GM18907 (cell line): ENCODE results near the gene NCKAP5.

ENCODE experiments used
- ATAC-seq: cut with Tn5 transposase; IDR thresholded peaks from one replicate; pipeline ENCODE4 v1.9.1; 2021; ENCODE audit warnings: mild to moderate bottlenecking, moderate library complexity; ENCODE audit not compliant: unreplicated experiment

NCKAP5 gene

DNA sequence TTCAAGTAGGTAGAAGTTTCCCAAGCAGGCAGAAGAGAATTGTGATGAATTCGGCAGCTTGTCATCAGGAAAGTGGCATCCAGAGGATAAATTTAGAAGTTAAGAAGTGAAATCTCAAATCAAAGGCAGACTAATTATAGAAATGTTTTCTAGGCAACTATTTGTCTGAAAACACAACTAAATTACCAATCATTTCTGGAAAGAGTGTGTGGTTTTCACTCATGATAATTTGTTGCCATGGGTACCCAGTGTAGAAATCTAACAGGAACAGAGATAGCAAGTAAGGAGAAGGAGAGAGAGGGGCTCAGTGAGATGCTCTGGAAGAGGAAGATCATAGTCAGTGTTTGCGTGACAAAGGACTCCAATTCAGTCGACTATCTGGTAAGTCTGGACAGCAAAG lies 208.1 kb downstream of the NCKAP5 start:
- ATAC-seq, result peak; percentile 66

DNA sequence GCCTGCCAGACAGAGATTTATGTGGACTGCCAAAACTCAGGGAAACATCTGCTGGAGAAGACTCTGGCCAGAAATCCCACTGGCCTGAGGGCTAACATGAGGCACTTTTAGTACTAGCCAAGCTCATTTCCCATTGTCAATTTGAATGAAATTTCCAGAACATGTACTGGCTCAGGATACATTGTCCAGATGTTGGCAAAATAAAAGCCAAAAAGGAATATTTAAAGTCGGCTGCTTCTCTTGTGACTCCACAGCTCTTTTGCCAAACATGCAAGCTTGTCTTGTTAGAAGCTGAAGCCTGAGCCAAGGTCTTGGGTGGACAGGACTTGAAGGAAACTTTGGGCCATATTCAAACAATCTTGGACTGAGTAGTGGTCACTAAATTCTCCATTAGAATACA lies 215.5 kb downstream of the NCKAP5 start:
- ATAC-seq, result no peak

DNA sequence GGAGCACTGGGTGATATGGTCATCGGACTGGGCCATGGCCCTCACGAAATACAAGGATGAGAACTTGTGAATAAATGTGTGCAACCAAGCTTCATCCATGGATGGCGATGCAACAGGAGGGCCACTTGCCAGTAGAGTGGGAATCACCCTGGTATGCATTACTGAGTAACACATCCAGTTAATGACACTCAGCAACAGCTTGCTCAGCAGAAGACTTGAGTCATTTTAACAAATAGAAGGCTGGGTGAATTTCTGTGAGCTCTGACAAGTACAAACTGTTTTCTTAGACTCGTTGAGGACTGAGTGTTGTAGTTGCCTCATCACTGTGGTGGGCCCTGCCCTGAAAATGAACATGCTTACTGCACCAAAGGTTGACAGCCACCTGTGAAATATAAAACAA lies 221.6 kb downstream of the NCKAP5 start:
- no peak for ATAC-seq

DNA sequence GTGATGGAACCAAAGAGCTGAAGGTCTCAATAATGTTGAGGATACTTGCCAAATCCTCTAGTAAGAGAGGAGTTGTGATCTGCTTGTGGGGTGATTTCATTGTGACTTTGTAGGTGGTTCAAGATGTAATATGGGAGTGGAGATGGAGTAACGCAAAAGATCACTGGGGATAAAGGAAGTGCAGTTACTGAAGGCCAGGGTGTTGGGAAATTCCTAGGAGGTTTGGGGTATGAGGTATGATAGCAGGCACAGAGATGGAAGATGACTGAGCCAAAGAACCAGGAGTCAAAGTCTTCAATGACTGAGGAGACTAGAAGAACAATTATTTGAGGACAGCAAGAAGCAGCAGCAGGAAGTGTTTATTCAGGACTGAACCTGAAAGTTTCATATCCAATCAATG lies 222.6 kb downstream of the NCKAP5 start:
- no peak for ATAC-seq

DNA sequence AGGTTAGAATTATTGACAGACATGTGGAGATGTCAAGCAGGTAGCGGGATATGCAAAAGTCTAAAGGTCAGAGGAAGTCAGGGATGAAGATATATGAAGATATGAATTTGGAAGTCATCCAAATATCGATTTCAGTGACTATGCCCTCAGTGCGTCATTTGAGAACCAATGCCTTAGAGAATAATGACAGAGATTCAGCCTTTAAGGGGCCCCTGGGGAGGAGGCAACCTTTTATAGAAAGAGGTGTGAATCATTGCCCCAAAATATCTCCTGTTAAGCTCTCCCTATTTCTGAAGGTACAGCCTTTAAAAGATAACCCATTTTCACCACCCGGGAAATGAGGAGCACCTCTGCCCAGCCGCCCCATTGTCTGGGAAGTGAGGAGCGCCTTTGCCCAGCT lies 223.4 kb downstream of the NCKAP5 start:
- no peak for ATAC-seq

DNA sequence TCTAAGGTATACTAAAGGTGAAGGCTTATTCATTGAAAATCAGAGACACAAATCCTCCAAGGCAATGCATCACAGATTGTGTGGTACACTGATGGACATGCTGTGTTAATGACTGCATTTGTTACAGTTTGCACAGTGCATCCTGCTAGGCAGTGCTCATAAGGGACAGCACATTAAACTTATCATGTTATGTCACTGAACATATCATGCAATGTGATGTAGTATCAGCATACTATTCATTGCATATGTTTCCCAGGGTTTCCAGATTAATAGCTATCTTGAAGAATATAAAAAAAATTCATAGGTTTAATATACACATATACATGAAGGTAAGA lies 225.3 kb downstream of the NCKAP5 start:
- ATAC-seq, result no peak

DNA sequence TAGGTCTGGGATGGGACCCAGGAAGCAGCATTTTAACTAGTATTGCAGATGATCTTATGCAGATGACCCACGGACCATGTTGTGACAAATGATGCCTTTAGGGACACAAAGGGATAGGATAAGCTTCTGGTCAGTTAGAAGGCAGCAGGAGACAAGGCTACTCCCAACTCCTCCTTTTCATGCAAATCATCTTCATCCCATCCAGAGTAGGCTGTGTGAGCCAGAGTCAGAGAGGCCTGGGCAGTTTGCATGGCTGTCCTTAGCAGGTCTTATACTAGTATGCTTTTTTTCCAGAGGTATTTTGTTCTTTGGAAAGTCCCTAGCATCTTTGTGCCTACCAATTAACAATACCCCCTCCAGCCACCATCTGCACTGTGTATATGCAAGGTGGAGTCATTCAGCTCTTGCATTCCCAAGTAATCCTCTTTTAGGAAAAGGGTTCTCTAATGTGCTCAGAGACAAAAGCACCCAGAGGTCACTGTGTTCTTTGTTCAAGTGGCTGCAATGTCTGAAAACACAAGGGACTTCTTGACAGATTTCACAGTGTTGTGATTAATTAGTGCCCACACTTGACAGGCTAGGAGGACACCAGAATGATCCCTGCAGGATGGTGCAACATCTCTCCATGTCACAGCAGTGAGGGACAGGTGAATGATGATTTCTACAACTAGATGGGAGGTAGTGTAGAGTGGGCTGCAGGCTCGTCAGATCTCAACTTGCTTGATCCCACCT lies 225.8 kb downstream of the NCKAP5 start:
- ATAC-seq, result no peak

DNA sequence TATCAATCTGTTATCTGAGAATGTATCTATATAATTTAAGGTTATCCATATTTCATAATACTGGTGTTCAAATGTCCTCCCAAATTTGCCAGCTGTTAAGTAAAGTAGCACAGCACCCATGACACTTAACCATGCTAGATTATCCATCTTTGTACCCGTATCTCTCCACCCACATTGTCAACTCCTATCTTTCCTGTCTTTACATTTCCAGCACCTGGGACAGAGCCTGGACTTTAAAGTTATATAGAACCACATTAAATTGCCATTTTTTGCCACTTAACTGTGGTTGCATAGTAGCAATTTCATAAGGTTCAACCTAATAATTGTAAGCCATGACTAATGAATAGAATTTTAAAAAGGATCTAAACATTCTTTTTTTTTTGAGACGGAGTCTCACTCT lies 226.7 kb downstream of the NCKAP5 start:
- ATAC-seq, result no peak

DNA sequence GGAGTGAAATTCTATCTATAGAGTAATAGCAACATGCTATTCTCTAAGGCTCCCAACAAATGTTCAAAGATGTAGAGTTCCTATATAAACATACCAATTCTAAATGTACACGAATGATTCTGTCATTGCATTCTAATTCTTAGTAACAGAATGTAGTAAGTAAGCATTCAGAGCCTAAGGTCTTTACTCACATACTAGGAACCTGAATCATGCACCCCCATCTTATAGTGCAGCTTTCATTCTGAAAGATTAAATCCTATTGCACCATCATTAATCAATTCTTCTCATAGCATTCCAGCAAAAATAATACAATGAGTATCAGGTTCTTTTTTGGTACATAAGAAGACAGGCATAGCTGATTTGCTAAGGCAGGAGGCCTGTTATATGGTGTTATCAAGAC lies 230.0 kb downstream of the NCKAP5 start:
- no peak for ATAC-seq

DNA sequence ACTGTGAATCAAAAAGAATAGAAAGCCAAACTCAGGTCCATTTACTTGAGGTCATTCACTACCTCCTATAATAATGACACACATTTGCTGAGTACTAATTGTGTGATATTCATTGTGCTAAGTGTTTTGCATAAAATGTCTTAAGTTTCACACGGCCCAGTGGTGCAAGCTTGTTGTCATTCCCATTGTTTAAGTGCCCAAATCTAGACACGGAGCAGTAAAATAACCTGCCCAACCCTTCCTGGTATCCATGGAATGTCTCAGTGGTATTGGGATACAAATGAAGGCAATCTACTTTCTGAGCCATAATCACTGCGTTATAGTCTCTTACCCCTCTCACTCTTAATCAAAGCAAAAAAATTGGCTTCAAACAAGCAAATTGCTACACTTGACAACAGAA lies 233.3 kb downstream of the NCKAP5 start:
- ATAC-seq, result no peak

DNA sequence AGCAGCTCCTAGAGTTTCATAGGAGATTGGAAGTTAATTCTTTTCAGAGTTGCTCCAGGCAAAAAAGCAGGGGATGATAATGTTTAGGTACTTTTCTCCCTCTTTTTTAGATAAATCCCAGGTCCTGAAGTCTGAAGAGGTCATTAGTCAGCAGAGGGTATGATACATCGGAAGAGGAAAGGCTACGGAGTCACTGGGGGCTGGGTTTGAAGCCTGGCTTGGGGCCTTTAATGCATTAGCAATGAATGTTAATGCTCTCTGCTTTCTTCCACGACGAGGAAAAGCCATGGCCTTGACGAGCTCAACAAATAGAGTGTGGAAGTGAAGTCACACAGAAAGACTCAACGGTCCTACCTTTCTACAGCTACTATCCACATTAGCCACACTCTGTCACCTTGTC lies 235.1 kb downstream of the NCKAP5 start:
- ATAC-seq, result no peak

DNA sequence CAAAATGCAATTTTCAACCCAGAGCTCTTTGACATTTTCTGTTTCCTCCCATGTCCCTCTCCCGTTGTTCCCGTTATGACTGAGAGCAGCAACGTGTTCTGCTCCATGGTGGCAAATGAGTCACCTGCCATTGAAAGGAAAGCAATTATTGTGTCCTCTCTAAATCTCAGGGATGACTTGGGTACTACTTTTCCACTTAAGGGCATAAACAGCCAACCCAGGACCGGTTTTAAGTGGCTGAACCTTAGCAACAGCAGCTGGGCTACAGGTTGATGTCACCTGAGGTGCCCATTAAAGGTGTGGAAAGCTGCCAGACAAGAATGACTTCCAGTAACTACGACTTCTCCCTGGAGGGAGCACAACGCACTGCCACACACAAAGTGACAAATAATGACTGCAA lies 236.8 kb downstream of the NCKAP5 start:
- no peak for ATAC-seq

DNA sequence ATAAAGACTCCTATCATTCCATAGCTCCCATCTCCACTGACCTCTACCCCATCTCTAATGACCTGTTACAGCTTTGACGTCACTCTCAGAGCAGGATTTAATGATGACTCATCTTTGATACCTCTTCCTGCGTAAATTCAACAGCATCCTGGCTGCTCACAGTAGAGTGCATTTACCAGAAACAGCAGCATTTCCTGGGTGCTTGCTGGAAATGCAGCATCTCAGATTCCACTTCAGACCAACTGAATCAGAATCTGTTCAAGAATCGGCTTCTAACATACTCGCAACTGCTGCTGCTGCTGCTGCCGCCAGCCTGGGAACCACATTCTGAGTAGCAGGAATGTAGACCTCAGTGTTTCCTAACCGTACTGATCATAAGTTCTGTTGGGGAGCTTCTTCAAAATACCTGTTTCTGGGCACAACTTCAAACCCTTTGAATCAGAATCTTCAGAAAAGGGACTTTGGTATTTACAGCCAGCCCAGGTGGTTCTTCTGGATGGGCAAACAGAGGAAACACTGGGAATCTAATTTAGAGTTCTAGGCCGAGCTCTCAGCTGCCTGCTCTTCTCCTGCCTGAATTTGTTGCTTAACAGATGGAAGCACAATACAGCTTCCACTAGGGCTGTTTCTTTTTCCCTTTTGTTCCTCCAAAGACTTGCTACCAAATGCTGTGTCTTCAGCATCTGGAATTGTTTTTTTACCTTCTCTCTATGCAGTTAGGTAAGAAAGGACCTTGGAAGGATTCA lies 241.4 kb downstream of the NCKAP5 start:
- ATAC-seq, result no peak

DNA sequence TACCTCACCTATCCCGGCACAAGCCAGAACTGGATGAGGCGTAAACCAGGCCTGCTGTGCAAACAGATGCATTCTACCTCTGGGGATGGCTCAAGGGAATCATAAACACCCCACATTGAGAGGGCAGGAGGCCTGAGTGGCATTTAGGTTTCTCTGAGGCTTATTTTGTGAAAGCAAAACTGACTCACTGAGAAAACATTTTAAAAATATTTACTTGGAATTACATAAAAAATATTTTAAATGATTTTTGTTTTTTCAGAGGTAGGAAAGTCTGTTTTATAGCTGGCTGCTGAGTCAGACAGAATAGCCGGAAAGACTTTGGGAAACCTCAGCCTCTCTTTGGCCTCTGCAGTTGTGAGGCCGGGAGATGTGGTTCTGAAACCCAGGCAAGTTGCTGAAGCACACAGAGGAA lies 244.1 kb downstream of the NCKAP5 start:
- ATAC-seq, result no peak

DNA sequence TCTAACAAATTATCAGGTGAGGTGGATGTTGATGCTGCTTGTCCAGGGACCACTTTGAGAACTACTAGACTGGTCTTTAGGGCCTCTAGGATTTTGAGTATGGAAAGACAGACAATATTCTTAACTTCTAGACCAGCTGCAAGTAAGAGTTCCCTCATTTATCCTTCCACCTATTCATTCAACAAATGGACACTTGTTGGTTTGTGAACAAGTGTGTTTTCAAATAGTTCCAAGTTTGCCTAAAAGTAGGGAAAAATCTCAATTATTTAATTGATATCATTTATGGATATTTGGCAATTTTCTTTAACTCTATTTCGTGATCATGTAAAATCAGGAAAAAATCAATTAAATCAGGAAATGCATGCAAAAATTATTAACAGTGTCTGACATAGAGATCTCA lies 245.4 kb downstream of the NCKAP5 start:
- ATAC-seq, result no peak

DNA sequence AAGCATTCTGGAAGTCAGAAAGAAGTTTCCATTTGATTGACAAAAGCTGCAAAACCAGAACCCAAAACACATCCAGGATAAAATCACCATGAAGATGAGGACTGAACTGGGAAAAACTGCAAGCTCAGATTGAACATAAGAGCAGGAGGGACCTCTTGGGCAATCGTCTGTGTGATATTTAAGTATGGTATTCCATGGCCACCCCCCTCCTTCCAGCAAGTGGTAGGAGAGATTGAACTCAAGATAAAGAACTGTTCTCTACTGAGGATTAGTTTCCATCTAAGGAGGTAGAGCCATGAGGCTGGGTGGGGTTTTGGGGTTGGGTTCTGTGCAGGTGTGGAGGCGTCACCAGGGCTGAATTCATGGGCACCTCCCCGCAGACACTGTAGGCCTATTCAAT lies 251.1 kb downstream of the NCKAP5 start:
- no peak for ATAC-seq

DNA sequence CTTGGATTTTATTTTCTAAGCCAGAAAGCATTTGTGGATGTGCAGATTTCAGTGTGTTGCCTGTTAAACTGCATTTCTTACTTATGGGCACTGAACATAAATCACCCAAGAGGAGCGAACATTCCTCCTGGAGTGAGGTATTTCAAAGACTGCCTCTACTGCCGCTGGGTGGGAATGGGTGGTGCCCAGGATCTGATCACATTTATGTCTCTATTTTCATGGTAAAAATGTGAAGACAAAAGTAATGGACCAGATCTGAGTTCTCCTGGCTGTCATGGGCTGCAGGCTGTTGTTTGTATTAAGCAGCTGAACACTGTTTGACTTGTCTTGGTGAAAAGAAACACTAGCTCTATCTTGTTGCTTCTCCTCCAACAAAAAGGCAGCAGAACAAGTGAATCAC lies 251.7 kb downstream of the NCKAP5 start:
- ATAC-seq, result no peak

DNA sequence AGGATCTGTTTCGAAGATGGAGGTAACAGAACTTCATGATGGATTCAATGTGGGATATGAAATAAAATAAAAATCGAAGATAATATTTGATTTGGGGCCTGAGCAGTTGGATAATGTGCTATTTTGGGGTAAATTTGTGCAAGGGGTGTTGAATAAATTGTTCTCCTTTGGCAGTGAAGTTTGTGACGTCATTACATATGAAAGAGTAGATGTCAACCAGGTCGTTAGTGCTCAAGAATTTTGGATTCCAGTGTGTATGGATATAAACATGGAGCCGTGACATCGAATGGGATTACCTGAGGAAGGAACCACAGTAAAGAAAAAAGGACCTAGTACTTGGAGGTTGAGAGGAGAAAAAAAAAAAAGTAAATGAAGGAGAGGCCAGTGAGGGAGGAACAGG lies 253.0 kb downstream of the NCKAP5 start:
- ATAC-seq, result no peak

DNA sequence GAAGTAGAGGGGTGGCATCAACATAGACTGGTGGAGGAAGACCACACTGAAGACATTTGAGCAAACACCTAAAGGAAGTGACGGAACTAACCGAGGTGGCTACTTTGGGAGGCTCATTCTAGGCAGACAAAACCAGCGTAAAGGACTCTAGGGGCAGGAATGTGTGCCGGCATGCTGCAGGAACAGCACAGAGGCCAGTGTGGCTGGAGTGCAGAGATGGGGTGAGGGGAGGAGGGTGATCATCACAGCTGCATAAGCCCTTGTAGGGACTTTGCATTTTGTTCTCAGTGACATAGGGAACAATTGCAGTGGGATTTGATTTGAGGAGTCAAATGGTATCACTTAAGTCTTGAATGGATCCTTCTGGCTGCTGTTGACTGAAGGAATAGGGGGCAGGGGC lies 253.5 kb downstream of the NCKAP5 start:
- no peak for ATAC-seq

DNA sequence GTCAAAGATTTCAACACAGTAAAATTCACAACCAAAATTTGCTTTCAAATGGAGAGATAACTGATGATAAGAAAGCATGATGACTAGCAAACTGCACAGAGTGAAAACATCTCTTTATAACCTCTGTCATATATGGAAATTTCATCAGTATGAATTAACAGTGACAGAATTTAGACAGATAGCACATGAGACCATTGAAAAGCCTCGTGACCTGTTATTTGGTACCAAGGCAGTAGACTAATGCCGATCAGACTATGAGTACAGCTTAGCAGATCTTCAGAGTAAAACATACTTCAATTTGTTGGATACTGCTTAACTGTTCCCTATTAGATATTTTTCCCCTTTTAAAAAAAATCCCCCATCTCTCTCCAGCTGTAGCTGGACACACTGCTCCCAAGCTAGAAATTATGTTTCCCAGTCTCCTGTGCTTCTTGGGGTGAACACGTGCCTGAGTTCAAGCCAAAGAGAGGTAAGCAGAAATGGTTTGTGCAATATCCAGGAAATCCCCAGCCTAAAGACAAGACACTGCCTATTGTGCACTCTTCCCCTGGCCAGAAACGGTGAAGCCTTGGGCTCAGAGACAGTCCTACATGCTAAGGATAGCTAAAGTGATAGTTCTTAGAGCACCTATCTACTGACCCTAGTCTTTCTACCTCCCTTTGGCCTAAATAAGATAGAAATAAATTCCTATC lies 256.1 kb downstream of the NCKAP5 start:
- no peak for ATAC-seq

DNA sequence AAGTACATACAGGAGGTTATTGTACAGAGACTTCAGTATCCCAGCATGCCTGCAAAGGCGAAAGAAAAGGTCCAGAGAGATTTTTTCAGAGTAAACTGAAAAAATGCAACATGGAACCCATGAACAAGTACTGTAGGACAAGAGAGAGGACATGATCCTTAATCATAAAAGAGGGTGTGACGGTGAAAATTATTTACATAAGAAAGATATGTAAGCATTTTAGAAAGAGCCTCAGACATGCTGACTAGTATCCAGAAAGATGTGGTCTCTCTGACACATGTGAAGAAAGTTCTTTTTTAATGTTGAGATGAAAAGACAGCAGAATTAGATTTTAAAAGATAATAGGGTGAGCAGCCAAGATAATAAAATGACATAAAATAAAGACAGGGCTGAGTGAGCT lies 262.0 kb downstream of the NCKAP5 start:
- no peak for ATAC-seq

DNA sequence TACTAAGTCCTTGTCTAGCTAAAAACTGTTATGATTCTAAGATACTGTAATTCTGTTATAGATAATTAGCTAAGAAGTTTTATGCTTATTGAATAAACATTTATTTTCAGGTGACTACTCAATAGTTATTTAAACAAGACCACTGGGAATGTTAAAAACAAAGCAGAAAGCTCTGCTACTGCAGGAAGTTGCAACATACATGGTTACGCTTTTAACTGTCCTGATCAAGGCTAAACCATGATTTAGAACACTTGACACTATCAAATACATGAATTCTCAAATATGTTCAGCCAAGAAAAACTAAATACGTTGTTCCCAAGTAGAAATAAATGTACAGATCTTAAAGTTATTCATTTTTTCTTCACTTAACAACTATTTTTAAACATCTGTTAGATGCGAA lies 263.9 kb downstream of the NCKAP5 start:
- ATAC-seq, result no peak
